ENCODE results near the gene ZMIZ1.

Gene ZMIZ1

GRCh38 chr10:79318369-79318768, 249.6 kb downstream of the ZMIZ1 start:
- no peak for DNase-seq (ENCODE audit: low read depth)
- TF ChIP-seq MAX (IDR thresholded peaks at IDR 0.05; ENCODE audit: low read depth, low read length) (no peak), POLR2A (IDR thresholded peaks at IDR 0.05; ENCODE audit: extremely low read depth, insufficient read length) (no peak), MYC (IDR thresholded peaks at IDR 0.05; ENCODE audit: low read depth, low read length) (no peak), CTCF (IDR thresholded peaks at IDR 0.05; ENCODE audit: low read depth, low read length) (no peak)
- no peak overlapping the region for H3K4me3 ChIP-seq (ENCODE audit: low read depth, low read length)

- no peak for DNase-seq (ENCODE audit: low read depth)
- no peak for TF ChIP-seq MAX (IDR thresholded peaks at IDR 0.05; ENCODE audit: low read depth, low read length)
- no peak for TF ChIP-seq POLR2A (IDR thresholded peaks at IDR 0.05; ENCODE audit: extremely low read depth, insufficient read length)
- TF ChIP-seq MYC (IDR thresholded peaks at IDR 0.05; ENCODE audit: low read depth, low read length) = no peak
- no peak for TF ChIP-seq CTCF (IDR thresholded peaks at IDR 0.05; ENCODE audit: low read depth, low read length)
Observed at GRCh38 chr10:79319115-79319771, 250.5 kb downstream of the ZMIZ1 start.

GRCh38 chr10:79320316-79320715, 251.6 kb downstream of the ZMIZ1 start:
- H3K4me3 ChIP-seq (ENCODE audit: low read depth, low read length) = no peak overlapping the region
- DNase-seq (ENCODE audit: low read depth) = no peak
- no peak for TF ChIP-seq MAX (IDR thresholded peaks at IDR 0.05; ENCODE audit: low read depth, low read length)
- TF ChIP-seq MYC (IDR thresholded peaks at IDR 0.05; ENCODE audit: low read depth, low read length) = no peak
- no peak for TF ChIP-seq CTCF (IDR thresholded peaks at IDR 0.05; ENCODE audit: low read depth, low read length)
- no peak for TF ChIP-seq POLR2A (IDR thresholded peaks at IDR 0.05; ENCODE audit: extremely low read depth, insufficient read length)

More at GRCh38 chr10:79319115-79319771, 250.5 kb downstream of the ZMIZ1 start:
- no peak overlapping the region for H3K4me3 ChIP-seq (ENCODE audit: low read depth, low read length)

GRCh38 chr10:79320820-79321493, 252.2 kb downstream of the ZMIZ1 start:
- DNase-seq (ENCODE audit: low read depth) = peak; percentile 95
- H3K4me3 ChIP-seq (ENCODE audit: low read depth, low read length) = no peak overlapping the region
- no peak for TF ChIP-seq CTCF (IDR thresholded peaks at IDR 0.05; ENCODE audit: low read depth, low read length)
- TF ChIP-seq MYC (IDR thresholded peaks at IDR 0.05; ENCODE audit: low read depth, low read length) = peak; percentile 67; the same call in 1 of the 2 replicates
- TF ChIP-seq POLR2A (IDR thresholded peaks at IDR 0.05; ENCODE audit: extremely low read depth, insufficient read length) = no peak
- peak; percentile 75 for TF ChIP-seq MAX (IDR thresholded peaks at IDR 0.05; ENCODE audit: low read depth, low read length)

- no peak for DNase-seq (ENCODE audit: low read depth)
- TF ChIP-seq CTCF (IDR thresholded peaks at IDR 0.05; ENCODE audit: low read depth, low read length) (no peak), MYC (IDR thresholded peaks at IDR 0.05; ENCODE audit: low read depth, low read length) (no peak), POLR2A (IDR thresholded peaks at IDR 0.05; ENCODE audit: extremely low read depth, insufficient read length) (no peak), MAX (IDR thresholded peaks at IDR 0.05; ENCODE audit: low read depth, low read length) (no peak)
- no peak overlapping the region for H3K4me3 ChIP-seq (ENCODE audit: low read depth, low read length)
Observed at GRCh38 chr10:79321494-79321882, 252.7 kb downstream of the ZMIZ1 start.

All from NB4 (cell line).